Skeletal muscle tissue (tissue), 4 donors: Measurements from ENCODE around the gene GAS7. TPM values are rescaled to one million over a fixed set of nuclear protein-coding genes. Genes with fewer than 3 reads are reported as not detected.

Source experiments
- H3K27ac ChIP-seq: one replicate; pipeline ENCODE4 v1.7.0; 2013; ENCODE audit warnings: mild to moderate bottlenecking, low read depth, low read length, inconsistent platforms
- H3K27me3 ChIP-seq, 3 donors: one replicate each; pipeline ENCODE4 v1.7.0; 2013; ENCODE audit warnings: low read length in 3 of 3; ENCODE audit not compliant: control insufficient read depth in 3 of 3, insufficient read depth in 3 of 3
- H3K36me3 ChIP-seq, 3 donors: one replicate each; pipeline ENCODE4 v1.7.0; 2013; ENCODE audit warnings: low read length in 3 of 3; ENCODE audit not compliant: control insufficient read depth in 3 of 3, insufficient read depth in 3 of 3
- H3K4me1 ChIP-seq, 3 donors: one replicate each; pipeline ENCODE4 v1.7.0; 2013; ENCODE audit warnings: low read length in 3 of 3, mild to moderate bottlenecking in 3 of 3; ENCODE audit not compliant: control insufficient read depth in 3 of 3, insufficient read depth in 3 of 3
- H3K4me3 ChIP-seq, 3 donors: one replicate each; pipeline ENCODE4 v1.7.0; 2013; ENCODE audit warnings: low read length in 3 of 3
- H3K9ac ChIP-seq, 3 donors: one replicate each; pipeline ENCODE4 v1.7.0; 2013; ENCODE audit warnings: low read length in 3 of 3, mild to moderate bottlenecking in 3 of 3, moderate library complexity in 2 of 3, low read depth in 1 of 3
- H3K9me3 ChIP-seq, 3 donors: one replicate each; pipeline ENCODE4 v1.7.0; 2013; ENCODE audit warnings: low read length in 3 of 3; ENCODE audit not compliant: control insufficient read depth in 3 of 3
- total RNA-seq: library from RNA; depleted of rRNA; stranded (reverse); fragments of >200 nt; gene quantifications from one replicate; pipeline ENCODE4 v1.2.3, GENCODE V29; 2014
- donor health status: Osteomylitis.

Gene GAS7
- total RNA-seq, 1 donor from 2014 or later: 58.5 TPM

DNA sequence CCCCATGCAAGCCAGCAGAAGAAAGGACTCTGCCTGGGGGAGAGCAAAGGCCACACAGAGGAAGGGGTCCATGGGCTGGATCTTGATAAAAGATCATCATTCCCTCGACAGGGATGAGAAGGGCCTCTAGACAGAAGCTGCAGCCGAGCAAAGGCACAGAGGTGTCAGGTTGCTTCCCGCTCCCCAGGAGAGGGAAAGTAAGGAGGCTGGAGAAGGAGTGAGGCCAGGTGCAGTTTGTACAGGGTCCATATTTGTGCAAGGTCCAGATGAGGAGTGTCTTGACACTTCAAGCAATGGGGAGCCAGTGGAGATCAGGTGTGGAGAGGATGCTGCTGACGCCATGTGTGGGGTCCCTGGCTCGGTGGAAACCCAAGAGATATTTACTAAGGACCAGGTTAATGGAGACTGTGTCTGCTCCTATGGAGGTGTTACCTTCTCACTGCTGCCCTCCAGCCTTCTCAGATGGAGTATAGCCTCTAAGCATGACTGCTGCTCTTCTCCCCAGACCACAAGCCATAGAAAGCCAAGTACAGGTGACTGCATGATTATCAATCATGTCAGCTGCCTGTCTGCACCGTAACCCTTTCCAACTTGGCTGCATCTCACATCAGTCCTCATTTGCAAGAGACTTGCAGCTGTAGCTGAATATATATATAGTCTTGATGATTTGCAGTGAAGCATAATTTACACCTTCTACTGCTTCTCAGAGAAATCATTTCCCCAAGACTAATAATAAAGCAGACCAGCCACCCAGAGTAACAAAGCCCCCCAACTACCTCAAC lies 21.1 kb downstream of the GAS7 start:
- Histone ChIP-seq H3K4me1 (peaks cover 2 to 16% (median 13%) of the 10 kb centered on the region in 3 donors), H3K9ac (no peak overlapping the region), H3K4me3 (no peak overlapping the region), H3K9me3 (no peaks in the 10 kb centered on the region), H3K27me3 (peaks cover 0 to 3% (median 0%) of the 10 kb centered on the region in 3 donors), H3K36me3 (no peaks in the 10 kb centered on the region), H3K27ac (no peak overlapping the region)

GRCh38 chr17:10173913-10174312 lies 24.5 kb downstream of the GAS7 start:
- Histone ChIP-seq H3K4me1 (peaks cover 7 to 16% (median 13%) of the 10 kb centered on the region in 3 donors), H3K4me3 (no peak overlapping the region), H3K9ac (no peak overlapping the region), H3K9me3 (no peaks in the 10 kb centered on the region), H3K36me3 (no peaks in the 10 kb centered on the region), H3K27me3 (peaks cover 0 to 14% (median 9%) of the 10 kb centered on the region in 3 donors), H3K27ac (no peak overlapping the region)

GRCh38 chr17:10172778-10173177 lies 25.6 kb downstream of the GAS7 start:
- H3K36me3 ChIP-seq: no peaks in the 10 kb centered on the region
- H3K9me3 ChIP-seq: no peaks in the 10 kb centered on the region
- H3K27ac ChIP-seq: peak overlapping the region; percentile 4
- H3K4me3 ChIP-seq: no peak overlapping the region
- H3K9ac ChIP-seq: no peak overlapping the region
- H3K27me3 ChIP-seq: peaks cover 0 to 14% (median 9%) of the 10 kb centered on the region in 3 donors
- H3K4me1 ChIP-seq: peaks cover 5 to 9% (median 8%) of the 10 kb centered on the region in 3 donors

DNA sequence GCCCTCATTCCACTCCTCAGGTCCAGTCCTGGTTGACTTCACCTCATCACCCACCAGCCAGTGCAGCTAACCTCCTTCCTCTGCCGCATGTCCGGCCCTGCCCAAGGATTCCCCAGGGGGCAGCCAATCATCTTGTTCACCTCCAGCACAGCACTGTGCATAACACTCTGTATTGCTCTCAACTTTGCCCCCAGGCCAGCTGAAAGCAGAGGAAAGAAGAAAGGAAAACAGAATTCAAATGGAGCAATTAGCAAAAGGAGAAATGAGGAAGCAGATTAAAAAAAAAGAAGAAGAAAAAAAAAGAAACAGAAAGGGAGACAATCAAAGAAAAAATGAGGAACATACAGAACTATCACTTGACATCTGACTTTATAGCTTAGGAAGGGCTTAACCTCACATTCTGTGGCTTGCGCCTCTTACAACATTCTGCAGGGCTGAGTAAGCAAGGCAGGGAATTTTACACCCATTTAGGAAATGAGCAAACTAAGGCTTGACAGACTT lies 26.1 kb downstream of the GAS7 start:
- peak overlapping the region; percentile 42 for H3K27ac ChIP-seq
- no peaks in the 10 kb centered on the region for H3K36me3 ChIP-seq
- no peak overlapping the region for H3K4me3 ChIP-seq
- H3K9me3 ChIP-seq: no peaks in the 10 kb centered on the region
- peaks cover 0 to 14% (median 9%) of the 10 kb centered on the region in 3 donors for H3K27me3 ChIP-seq
- H3K4me1 ChIP-seq: peaks cover 3 to 5% (median 4%) of the 10 kb centered on the region in 3 donors
- no peak overlapping the region for H3K9ac ChIP-seq

DNA sequence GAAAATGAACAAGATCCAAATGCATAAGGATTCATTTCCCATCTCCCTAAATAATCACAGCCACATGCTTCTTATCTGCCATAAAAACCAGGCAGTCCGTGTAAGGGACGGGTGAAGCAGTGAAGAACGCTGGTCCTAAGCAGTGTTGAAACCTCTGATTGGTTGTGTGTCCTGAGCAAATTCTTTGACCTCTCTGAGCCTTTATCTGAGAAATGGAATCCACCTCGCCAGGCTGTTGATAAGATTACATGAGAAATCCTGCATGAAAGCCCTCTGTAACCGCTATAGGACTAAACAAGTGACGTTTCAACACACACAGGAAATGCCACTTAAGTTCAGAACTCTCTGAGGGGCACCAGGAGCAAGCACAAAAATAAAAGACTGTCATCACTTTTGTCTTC lies 26.8 kb downstream of the GAS7 start:
- Histone ChIP-seq H3K36me3 (no peaks in the 10 kb centered on the region), H3K4me3 (no peak overlapping the region), H3K9ac (no peak overlapping the region), H3K27me3 (peaks cover 0 to 14% (median 9%) of the 10 kb centered on the region in 3 donors), H3K27ac (peak overlapping the region; percentile 42), H3K9me3 (no peaks in the 10 kb centered on the region), H3K4me1 (peaks cover 0 to 5% (median 0%) of the 10 kb centered on the region in 3 donors)

DNA sequence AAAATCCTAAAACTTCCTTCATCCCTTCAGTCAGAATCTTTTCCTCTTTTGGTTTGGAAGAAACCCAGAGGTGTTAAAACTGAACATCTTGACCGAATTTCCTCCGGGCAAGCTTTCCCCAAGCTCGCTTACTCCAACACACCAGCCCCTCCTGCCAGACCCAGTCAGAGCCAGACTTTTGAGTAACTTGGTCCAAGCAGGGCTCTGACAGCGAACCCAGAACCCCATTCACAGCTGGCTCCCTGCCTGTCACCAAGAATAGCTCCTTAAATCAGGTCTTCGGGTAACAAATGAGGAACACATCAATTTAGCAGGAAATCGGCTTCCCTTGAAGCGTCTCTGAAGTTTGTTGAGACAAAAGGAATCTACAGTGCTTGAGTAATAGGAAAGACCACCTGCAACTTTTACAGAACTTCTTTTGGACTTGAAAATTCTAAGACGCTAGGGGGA lies 27.3 kb downstream of the GAS7 start:
- Histone ChIP-seq H3K36me3 (no peaks in the 10 kb centered on the region), H3K9ac (no peak overlapping the region), H3K27ac (peak overlapping the region; percentile 42), H3K27me3 (peaks cover 0 to 14% (median 9%) of the 10 kb centered on the region in 3 donors), H3K9me3 (no peaks in the 10 kb centered on the region), H3K4me3 (no peak overlapping the region), H3K4me1 (peaks cover 0 to 5% (median 0%) of the 10 kb centered on the region in 3 donors)

GRCh38 chr17:10170233-10170632 lies 28.2 kb downstream of the GAS7 start:
- no peaks in the 10 kb centered on the region for H3K36me3 ChIP-seq
- peaks cover 0 to 5% (median 0%) of the 10 kb centered on the region in 3 donors for H3K4me1 ChIP-seq
- no peak overlapping the region for H3K4me3 ChIP-seq

DNA sequence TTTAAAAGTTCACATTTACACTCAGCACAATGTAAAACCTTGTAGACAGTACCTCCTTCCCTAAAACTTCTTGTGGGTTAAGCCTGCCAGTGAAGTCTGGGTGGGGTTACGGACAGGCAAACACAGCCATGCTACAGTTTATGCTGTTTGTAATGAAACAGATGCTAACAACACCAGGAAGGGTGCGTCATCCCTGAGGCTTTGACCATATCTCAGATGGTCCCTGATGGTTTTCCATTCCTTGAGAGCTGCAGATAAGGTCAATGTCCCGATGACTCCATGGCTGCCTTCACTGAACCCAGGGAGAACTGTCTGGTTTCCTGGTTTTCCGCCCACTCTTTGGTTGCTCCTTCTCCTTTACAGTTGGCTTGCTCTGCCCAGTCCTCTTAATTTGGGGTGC lies 29.1 kb downstream of the GAS7 start:
- H3K4me1 ChIP-seq: peaks cover 0 to 5% (median 0%) of the 10 kb centered on the region in 3 donors
- H3K27me3 ChIP-seq: peaks cover 0 to 14% (median 6%) of the 10 kb centered on the region in 3 donors
- H3K9ac ChIP-seq: no peak overlapping the region
- H3K27ac ChIP-seq: no peak overlapping the region
- H3K9me3 ChIP-seq: no peaks in the 10 kb centered on the region
- H3K4me3 ChIP-seq: no peak overlapping the region
- no peaks in the 10 kb centered on the region for H3K36me3 ChIP-seq

More at GRCh38 chr17:10170233-10170632, 28.2 kb downstream of the GAS7 start:
- no peak overlapping the region for H3K9ac ChIP-seq
- peaks cover 0 to 14% (median 6%) of the 10 kb centered on the region in 3 donors for H3K27me3 ChIP-seq
- no peak overlapping the region for H3K27ac ChIP-seq
- no peaks in the 10 kb centered on the region for H3K9me3 ChIP-seq

- H3K27me3 ChIP-seq: peaks cover 0 to 8% (median 0%) of the 10 kb centered on the region in 3 donors
- H3K9ac ChIP-seq: no peak overlapping the region
Measured at GRCh38 chr17:10166176-10166935, 32.0 kb downstream of the GAS7 start.

More at GRCh38 chr17:10166176-10166935, 32.0 kb downstream of the GAS7 start:
- H3K36me3 ChIP-seq: no peaks in the 10 kb centered on the region
- H3K4me3 ChIP-seq: no peak overlapping the region
- H3K9me3 ChIP-seq: no peaks in the 10 kb centered on the region
- peaks cover 0 to 2% (median 0%) of the 10 kb centered on the region in 3 donors for H3K4me1 ChIP-seq
- no peak overlapping the region for H3K27ac ChIP-seq
